Body of pancreas (tissue), 4 donors: ENCODE results near the gene RGS17.

Experiments used
- POLR2A ChIP-seq, 3 donors: fragments of 450-650 bp; IDR thresholded peaks; one replicate each; pipeline ENCODE4 v1.6.1; 2016; ENCODE audit warnings: antibody characterized with exemption in 3 of 3, mild to moderate bottlenecking in 2 of 3
- TF ChIP-seq, protein P1 (sequence below), 7 experiments: fragments of 450-650 bp in 4 of 7; fragments of 200-600 bp in 3 of 7; sonication (generic) in 3 of 7; IDR thresholded peaks; one replicate each; pipeline ENCODE4 v1.5.1; 2016 to 2019; ENCODE audit warnings: antibody characterized with exemption in 7 of 7

DNA sequence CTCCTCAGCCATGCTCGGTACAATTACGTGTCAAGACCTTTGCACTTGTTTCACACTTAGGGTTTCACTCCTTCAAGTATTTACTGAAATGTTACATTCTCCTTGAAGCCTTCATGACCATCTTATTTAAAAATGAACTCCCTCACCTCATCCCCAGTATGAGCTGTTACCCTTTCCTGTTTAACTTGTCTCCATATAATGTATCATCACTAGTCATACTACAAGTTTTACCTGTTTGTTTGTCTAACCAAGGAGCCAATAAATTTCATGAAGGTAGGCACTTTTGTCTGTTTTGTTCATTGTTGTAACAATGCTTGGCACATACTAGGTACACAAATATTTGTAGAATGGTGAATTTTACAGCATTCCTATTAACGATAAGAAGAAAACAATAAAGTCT is 82.5 kb downstream of the RGS17 start:
- TF ChIP-seq, protein P1, sequence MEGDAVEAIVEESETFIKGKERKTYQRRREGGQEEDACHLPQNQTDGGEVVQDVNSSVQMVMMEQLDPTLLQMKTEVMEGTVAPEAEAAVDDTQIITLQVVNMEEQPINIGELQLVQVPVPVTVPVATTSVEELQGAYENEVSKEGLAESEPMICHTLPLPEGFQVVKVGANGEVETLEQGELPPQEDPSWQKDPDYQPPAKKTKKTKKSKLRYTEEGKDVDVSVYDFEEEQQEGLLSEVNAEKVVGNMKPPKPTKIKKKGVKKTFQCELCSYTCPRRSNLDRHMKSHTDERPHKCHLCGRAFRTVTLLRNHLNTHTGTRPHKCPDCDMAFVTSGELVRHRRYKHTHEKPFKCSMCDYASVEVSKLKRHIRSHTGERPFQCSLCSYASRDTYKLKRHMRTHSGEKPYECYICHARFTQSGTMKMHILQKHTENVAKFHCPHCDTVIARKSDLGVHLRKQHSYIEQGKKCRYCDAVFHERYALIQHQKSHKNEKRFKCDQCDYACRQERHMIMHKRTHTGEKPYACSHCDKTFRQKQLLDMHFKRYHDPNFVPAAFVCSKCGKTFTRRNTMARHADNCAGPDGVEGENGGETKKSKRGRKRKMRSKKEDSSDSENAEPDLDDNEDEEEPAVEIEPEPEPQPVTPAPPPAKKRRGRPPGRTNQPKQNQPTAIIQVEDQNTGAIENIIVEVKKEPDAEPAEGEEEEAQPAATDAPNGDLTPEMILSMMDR (IDR thresholded peaks at IDR 0.05), result no peak
- TF ChIP-seq POLR2A (IDR thresholded peaks at IDR 0.05), result no peak
